ENCODE measurements around the gene C22orf39.

The C22orf39 gene

DNA sequence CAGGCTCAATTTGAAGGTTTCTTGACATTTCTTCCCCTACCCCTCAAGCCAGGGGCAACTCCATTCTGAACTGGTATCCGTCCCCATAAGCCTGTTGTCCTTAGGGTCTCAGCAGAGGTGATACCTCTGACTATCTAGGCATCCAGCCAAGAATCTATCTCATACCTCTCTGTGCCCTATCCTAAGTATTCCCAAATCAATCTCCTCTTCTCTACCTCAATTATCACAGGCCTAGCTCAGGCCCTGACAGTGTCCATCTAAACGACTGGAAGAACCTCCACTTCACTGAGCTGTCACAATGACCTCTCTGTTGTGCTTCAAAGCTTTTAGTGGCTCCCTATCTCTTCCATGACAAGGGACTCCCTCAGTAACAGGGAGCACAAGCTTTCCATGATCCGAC lies 42.8 kb downstream of the C22orf39 start:
- Histone ChIP-seq H3K9me3 (ENCODE audit: control insufficient read depth in 1 of 2, low read length in 2 of 2) (no peaks in the 10 kb centered on the region), H3K4me3 (ENCODE audit: low read depth in 1 of 2, low read length in 2 of 2) (no peak overlapping the region), H3K4me1 (ENCODE audit: control insufficient read depth in 1 of 2, insufficient read depth in 2 of 2, low read length in 2 of 2) (no peaks in the 10 kb centered on the region), H3K27ac (ENCODE audit: low read length) (no peak overlapping the region), H3K36me3 (ENCODE audit: control insufficient read depth in 1 of 2, insufficient read depth in 2 of 2, low read length in 2 of 2) (peaks cover 59 to 65% of the 10 kb centered on the region in 2 donors), H3K27me3 (ENCODE audit: low read depth, low read length) (no peaks in the 10 kb centered on the region)

DNA sequence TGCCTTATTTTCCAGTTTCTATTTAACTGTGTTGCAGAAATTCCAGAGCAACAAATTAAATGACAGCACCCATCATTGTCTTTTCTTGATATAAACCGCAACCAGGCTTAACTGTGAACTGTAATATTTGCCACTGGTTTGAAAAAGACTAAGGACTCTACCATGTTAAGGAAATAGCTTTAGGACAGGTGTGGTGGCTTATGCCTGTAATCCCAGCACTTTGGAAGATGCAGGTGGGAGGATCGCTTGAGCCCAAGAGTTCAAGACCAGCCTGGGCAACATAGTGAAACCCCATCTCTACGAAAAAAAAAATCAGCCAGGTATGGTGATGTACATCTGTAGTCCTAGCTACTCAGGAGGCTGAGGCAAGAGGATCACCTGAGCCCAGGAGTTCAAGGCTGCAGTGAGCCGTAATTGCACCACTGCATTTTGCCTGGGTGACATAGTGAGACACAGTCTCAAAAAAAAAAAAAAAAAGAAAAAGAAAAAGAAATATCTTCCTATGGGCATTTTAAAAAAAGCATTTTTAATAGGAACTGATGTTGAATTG lies 44.8 kb downstream of the C22orf39 start:
- no peaks in the 10 kb centered on the region for H3K9me3 ChIP-seq (ENCODE audit: control insufficient read depth in 1 of 2, low read length in 2 of 2)
- H3K4me3 ChIP-seq (ENCODE audit: low read depth in 1 of 2, low read length in 2 of 2), result no peak overlapping the region
- peaks cover 55 to 59% of the 10 kb centered on the region in 2 donors for H3K36me3 ChIP-seq (ENCODE audit: control insufficient read depth in 1 of 2, insufficient read depth in 2 of 2, low read length in 2 of 2)
- H3K27me3 ChIP-seq (ENCODE audit: low read depth, low read length), result no peaks in the 10 kb centered on the region
- no peaks in the 10 kb centered on the region for H3K4me1 ChIP-seq (ENCODE audit: control insufficient read depth in 1 of 2, insufficient read depth in 2 of 2, low read length in 2 of 2)
- H3K27ac ChIP-seq (ENCODE audit: low read length), result no peak overlapping the region

GRCh38 chr22:19401483-19401882 lies 46.0 kb downstream of the C22orf39 start:
- Histone ChIP-seq H3K36me3 (ENCODE audit: control insufficient read depth in 1 of 2, insufficient read depth in 2 of 2, low read length in 2 of 2) (peaks cover 57 to 59% of the 10 kb centered on the region in 2 donors), H3K27ac (ENCODE audit: low read length) (no peak overlapping the region), H3K4me3 (ENCODE audit: low read depth in 1 of 2, low read length in 2 of 2) (no peak overlapping the region), H3K4me1 (ENCODE audit: control insufficient read depth in 1 of 2, insufficient read depth in 2 of 2, low read length in 2 of 2) (no peaks in the 10 kb centered on the region), H3K9me3 (ENCODE audit: control insufficient read depth in 1 of 2, low read length in 2 of 2) (no peaks in the 10 kb centered on the region), H3K27me3 (ENCODE audit: low read depth, low read length) (no peaks in the 10 kb centered on the region)

- no peaks in the 10 kb centered on the region for H3K27me3 ChIP-seq (ENCODE audit: low read depth, low read length)
- no peak overlapping the region for H3K4me3 ChIP-seq (ENCODE audit: low read depth in 1 of 2, low read length in 2 of 2)
- no peaks in the 10 kb centered on the region for H3K9me3 ChIP-seq (ENCODE audit: control insufficient read depth in 1 of 2, low read length in 2 of 2)
- H3K36me3 ChIP-seq (ENCODE audit: control insufficient read depth in 1 of 2, insufficient read depth in 2 of 2, low read length in 2 of 2), result peaks cover 53 to 60% of the 10 kb centered on the region in 2 donors
- no peak overlapping the region for H3K27ac ChIP-seq (ENCODE audit: low read length)
- no peaks in the 10 kb centered on the region for H3K4me1 ChIP-seq (ENCODE audit: control insufficient read depth in 1 of 2, insufficient read depth in 2 of 2, low read length in 2 of 2)
Measured at GRCh38 chr22:19400881-19401280, 46.6 kb downstream of the C22orf39 start.

GRCh38 chr22:19398652-19399051 lies 48.9 kb downstream of the C22orf39 start:
- Histone ChIP-seq H3K27ac (ENCODE audit: low read length) (no peak overlapping the region), H3K4me3 (ENCODE audit: low read depth in 1 of 2, low read length in 2 of 2) (no peak overlapping the region), H3K27me3 (ENCODE audit: low read depth, low read length) (no peaks in the 10 kb centered on the region), H3K36me3 (ENCODE audit: control insufficient read depth in 1 of 2, insufficient read depth in 2 of 2, low read length in 2 of 2) (peaks cover 63 to 73% of the 10 kb centered on the region in 2 donors), H3K4me1 (ENCODE audit: control insufficient read depth in 1 of 2, insufficient read depth in 2 of 2, low read length in 2 of 2) (no peaks in the 10 kb centered on the region), H3K9me3 (ENCODE audit: control insufficient read depth in 1 of 2, low read length in 2 of 2) (no peaks in the 10 kb centered on the region)

- H3K36me3 ChIP-seq (ENCODE audit: control insufficient read depth in 1 of 2, insufficient read depth in 2 of 2, low read length in 2 of 2), result peaks cover 64 to 76% of the 10 kb centered on the region in 2 donors
- H3K27ac ChIP-seq (ENCODE audit: low read length), result no peak overlapping the region
- no peaks in the 10 kb centered on the region for H3K9me3 ChIP-seq (ENCODE audit: control insufficient read depth in 1 of 2, low read length in 2 of 2)
- no peak overlapping the region for H3K4me3 ChIP-seq (ENCODE audit: low read depth in 1 of 2, low read length in 2 of 2)
- H3K27me3 ChIP-seq (ENCODE audit: low read depth, low read length), result no peaks in the 10 kb centered on the region
- H3K4me1 ChIP-seq (ENCODE audit: control insufficient read depth in 1 of 2, insufficient read depth in 2 of 2, low read length in 2 of 2), result no peaks in the 10 kb centered on the region
Measured at GRCh38 chr22:19398206-19398605, 49.3 kb downstream of the C22orf39 start.

- H3K27ac ChIP-seq (ENCODE audit: low read length), result no peak overlapping the region
- H3K9me3 ChIP-seq (ENCODE audit: control insufficient read depth in 1 of 2, low read length in 2 of 2), result no peaks in the 10 kb centered on the region
- no peaks in the 10 kb centered on the region for H3K4me1 ChIP-seq (ENCODE audit: control insufficient read depth in 1 of 2, insufficient read depth in 2 of 2, low read length in 2 of 2)
- peaks cover 67 to 80% of the 10 kb centered on the region in 2 donors for H3K36me3 ChIP-seq (ENCODE audit: control insufficient read depth in 1 of 2, insufficient read depth in 2 of 2, low read length in 2 of 2)
- no peaks in the 10 kb centered on the region for H3K27me3 ChIP-seq (ENCODE audit: low read depth, low read length)
- H3K4me3 ChIP-seq (ENCODE audit: low read depth in 1 of 2, low read length in 2 of 2), result no peak overlapping the region
Measured at GRCh38 chr22:19397734-19398104, 49.8 kb downstream of the C22orf39 start.

DNA sequence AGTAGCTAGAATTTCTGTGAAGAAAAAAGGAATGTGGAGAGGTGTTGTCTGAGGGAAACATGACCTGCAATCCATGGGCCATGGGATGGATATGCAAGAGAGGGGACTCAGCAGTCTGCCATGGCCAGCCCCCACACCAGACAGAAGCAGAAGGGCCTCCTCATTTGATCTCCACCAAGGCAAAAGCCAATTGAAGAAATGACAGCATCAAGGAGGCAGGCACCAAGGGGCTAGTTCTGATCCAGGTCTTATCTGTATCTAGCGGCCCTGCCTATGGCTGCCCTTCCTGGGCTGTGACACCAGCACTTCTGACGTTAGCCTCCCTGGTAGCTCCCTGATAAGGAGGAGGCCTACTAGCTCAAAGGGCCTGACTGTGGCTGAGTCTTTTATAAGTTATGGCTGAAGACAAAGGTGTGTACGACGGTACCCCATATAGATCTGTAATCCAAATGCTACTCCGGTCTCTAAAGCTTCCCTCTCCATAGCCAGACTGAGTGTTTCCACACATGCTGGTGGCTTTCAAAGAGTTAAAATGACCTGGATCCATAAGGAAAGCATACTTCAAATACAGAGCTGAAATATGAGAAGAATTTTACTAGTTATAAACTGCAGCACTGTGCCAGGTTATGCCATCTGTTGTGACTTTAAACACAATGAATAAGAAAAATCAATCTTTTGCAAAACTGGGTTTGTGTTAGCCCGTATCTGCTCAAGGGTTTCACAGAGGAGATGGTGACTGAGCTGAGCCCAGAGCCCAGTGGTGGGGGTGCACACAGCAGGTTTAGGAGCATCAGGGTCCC lies 50.4 kb downstream of the C22orf39 start:
- no peaks in the 10 kb centered on the region for H3K27me3 ChIP-seq (ENCODE audit: low read depth, low read length)
- no peak overlapping the region for H3K27ac ChIP-seq (ENCODE audit: low read length)
- H3K9me3 ChIP-seq (ENCODE audit: control insufficient read depth in 1 of 2, low read length in 2 of 2), result no peaks in the 10 kb centered on the region
- peaks cover 68 to 81% of the 10 kb centered on the region in 2 donors for H3K36me3 ChIP-seq (ENCODE audit: control insufficient read depth in 1 of 2, insufficient read depth in 2 of 2, low read length in 2 of 2)
- no peaks in the 10 kb centered on the region for H3K4me1 ChIP-seq (ENCODE audit: control insufficient read depth in 1 of 2, insufficient read depth in 2 of 2, low read length in 2 of 2)
- H3K4me3 ChIP-seq (ENCODE audit: low read depth in 1 of 2, low read length in 2 of 2), result no peak overlapping the region

DNA sequence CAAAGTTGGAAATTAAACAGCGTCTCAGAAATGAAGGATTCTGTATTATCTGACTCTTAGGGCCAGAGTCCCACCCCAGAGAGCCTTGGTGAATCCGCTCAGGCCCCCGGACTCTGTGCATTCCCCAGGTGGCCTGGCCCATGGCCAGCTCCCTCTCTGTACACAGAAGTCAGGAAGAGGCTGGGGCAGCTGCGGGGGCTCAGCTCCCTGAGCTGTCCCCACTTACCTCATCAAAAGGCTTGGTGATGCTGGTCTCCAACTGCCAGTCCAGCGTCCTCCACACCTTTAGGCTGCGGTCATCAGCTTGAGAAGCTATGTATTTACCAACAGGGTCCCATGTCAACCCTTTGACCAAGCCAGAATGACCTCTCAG lies 51.0 kb downstream of the C22orf39 start:
- no peak overlapping the region for H3K27ac ChIP-seq (ENCODE audit: low read length)
- no peaks in the 10 kb centered on the region for H3K9me3 ChIP-seq (ENCODE audit: control insufficient read depth in 1 of 2, low read length in 2 of 2)
- H3K4me3 ChIP-seq (ENCODE audit: low read depth in 1 of 2, low read length in 2 of 2), result no peak overlapping the region
- H3K4me1 ChIP-seq (ENCODE audit: control insufficient read depth in 1 of 2, insufficient read depth in 2 of 2, low read length in 2 of 2), result no peaks in the 10 kb centered on the region
- H3K27me3 ChIP-seq (ENCODE audit: low read depth, low read length), result no peaks in the 10 kb centered on the region
- peaks cover 68 to 82% of the 10 kb centered on the region in 2 donors for H3K36me3 ChIP-seq (ENCODE audit: control insufficient read depth in 1 of 2, insufficient read depth in 2 of 2, low read length in 2 of 2)

- Histone ChIP-seq H3K4me3 (ENCODE audit: low read depth in 1 of 2, low read length in 2 of 2) (no peak overlapping the region), H3K27me3 (ENCODE audit: low read depth, low read length) (no peaks in the 10 kb centered on the region), H3K36me3 (ENCODE audit: control insufficient read depth in 1 of 2, insufficient read depth in 2 of 2, low read length in 2 of 2) (peaks cover 64 to 82% of the 10 kb centered on the region in 2 donors), H3K9me3 (ENCODE audit: control insufficient read depth in 1 of 2, low read length in 2 of 2) (no peaks in the 10 kb centered on the region), H3K4me1 (ENCODE audit: control insufficient read depth in 1 of 2, insufficient read depth in 2 of 2, low read length in 2 of 2) (no peaks in the 10 kb centered on the region), H3K27ac (ENCODE audit: low read length) (no peak overlapping the region)
Measured at GRCh38 chr22:19395276-19395675, 52.2 kb downstream of the C22orf39 start.

DNA sequence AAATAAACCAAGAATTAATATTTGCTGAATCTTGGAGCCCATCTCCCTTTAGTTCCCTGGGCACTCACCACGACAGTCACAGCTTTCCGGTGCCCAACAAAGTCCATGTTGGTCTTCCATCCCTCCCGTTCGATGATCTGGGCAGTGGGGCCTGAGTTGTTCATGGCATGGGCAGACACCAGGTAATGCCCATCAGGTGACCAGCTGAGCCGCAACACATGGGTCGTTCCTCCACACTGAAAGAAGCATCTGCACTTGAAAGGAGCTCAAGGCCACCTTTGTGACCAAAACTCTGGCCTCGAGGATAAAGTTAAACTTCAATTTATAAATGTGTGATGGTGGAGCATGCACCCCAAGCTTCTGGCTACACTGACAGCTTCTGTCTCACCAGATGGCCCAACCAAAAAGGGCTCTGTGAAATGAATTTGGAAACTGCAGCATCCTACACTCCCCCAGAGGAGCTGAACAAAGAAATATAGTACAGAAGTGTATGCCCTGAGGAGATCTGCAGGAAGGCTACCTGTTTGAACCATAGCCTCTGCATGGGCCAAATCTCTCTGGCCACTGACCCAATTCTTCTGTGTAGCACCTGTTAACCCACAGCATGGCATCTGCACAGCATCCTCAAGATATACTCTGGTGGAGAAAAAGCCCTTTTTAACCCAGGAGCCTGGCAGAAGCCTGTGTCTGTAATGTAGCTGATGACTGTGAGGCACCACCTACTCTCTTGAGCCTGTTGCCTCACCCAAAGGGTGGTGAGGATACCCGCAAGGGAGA lies 53.0 kb downstream of the C22orf39 start:
- Histone ChIP-seq H3K4me3 (ENCODE audit: low read depth in 1 of 2, low read length in 2 of 2) (no peak overlapping the region), H3K27ac (ENCODE audit: low read length) (no peak overlapping the region), H3K9me3 (ENCODE audit: control insufficient read depth in 1 of 2, low read length in 2 of 2) (no peaks in the 10 kb centered on the region), H3K4me1 (ENCODE audit: control insufficient read depth in 1 of 2, insufficient read depth in 2 of 2, low read length in 2 of 2) (no peaks in the 10 kb centered on the region), H3K27me3 (ENCODE audit: low read depth, low read length) (no peaks in the 10 kb centered on the region), H3K36me3 (ENCODE audit: control insufficient read depth in 1 of 2, insufficient read depth in 2 of 2, low read length in 2 of 2) (peaks cover 70 to 90% of the 10 kb centered on the region in 2 donors)

All from muscle layer of duodenum (tissue), 2 donors.